ENCODE data around the gene KCNJ1.

KCNJ1 gene

DNA sequence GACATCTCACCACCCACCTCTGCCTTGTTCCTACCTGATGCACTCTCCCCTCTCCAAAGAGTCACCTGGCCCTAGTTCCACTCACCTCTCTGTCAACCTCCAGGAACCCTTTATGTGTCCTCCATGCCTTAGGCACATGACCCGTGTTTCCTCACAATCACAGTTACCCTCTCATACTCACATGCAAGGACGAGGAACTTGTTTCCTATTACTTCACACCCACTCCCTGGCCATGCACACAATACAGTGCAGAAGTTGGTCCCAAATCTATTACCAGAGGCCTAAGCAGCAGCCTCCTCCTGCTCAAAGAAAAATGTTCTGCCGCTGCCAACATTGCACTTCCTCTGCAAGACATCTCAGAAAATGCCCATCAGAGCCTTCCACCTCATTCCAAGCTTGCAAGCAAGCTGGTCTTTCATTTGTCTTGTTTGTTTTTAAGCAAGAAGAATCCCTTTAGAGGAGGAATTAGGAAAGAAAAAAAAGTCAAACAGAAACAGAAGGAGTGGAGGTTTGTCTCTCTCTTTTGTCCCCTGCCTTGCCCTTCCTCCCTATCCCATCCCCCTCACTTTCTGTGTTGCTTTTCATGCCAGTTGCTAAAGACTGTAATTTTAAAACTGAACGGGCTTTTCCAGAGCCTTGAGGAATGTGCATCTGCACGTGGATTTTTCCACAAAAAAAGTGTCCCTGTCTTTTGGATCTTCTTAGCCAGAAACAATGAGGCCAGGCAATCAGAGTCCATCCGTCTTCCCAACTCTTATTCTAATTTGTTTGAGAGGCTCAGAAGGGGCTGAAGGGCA, 63.4 kb downstream of the KCNJ1 start:
- H3K4me3 ChIP-seq (replicated peaks; ENCODE audit: low read depth, low read length): no peak overlapping the region
- no peak for DNase-seq (ENCODE audit: extremely low read depth, insufficient read length)
- no peaks in the 10 kb centered on the region for H3K27me3 ChIP-seq (replicated peaks; ENCODE audit: control insufficient read depth, insufficient read depth, low read length)
- TF ChIP-seq, protein P1, sequence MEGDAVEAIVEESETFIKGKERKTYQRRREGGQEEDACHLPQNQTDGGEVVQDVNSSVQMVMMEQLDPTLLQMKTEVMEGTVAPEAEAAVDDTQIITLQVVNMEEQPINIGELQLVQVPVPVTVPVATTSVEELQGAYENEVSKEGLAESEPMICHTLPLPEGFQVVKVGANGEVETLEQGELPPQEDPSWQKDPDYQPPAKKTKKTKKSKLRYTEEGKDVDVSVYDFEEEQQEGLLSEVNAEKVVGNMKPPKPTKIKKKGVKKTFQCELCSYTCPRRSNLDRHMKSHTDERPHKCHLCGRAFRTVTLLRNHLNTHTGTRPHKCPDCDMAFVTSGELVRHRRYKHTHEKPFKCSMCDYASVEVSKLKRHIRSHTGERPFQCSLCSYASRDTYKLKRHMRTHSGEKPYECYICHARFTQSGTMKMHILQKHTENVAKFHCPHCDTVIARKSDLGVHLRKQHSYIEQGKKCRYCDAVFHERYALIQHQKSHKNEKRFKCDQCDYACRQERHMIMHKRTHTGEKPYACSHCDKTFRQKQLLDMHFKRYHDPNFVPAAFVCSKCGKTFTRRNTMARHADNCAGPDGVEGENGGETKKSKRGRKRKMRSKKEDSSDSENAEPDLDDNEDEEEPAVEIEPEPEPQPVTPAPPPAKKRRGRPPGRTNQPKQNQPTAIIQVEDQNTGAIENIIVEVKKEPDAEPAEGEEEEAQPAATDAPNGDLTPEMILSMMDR (IDR thresholded peaks at IDR 0.05; ENCODE audit: insufficient read depth, low read length, poor library complexity, severe bottlenecking): no peak
- H3K36me3 ChIP-seq (ENCODE audit: control insufficient read depth, insufficient read depth, low read length): peaks cover 28% of the 10 kb centered on the region

DNA sequence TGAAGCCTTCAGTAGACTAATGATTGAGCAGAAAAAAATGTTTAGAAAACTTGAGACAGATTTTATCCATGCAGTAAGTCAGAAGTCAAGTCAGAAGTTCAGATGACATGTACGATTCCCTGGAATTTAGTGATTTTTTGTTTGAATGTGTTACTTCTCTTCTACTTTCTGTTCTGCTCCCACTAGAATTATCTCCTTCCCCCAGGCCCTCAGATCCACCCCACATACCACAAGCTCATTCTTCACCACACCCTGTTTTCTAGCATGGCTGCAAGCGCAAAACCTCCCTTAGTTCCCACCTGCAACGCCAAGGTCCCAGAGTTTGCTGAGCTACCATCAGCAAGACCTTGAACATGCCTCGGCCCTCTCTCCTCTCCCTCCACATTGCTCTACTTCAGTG, 64.1 kb downstream of the KCNJ1 start:
- no peaks in the 10 kb centered on the region for H3K27me3 ChIP-seq (replicated peaks; ENCODE audit: control insufficient read depth, insufficient read depth, low read length)
- TF ChIP-seq, protein P1 (IDR thresholded peaks at IDR 0.05; ENCODE audit: insufficient read depth, low read length, poor library complexity, severe bottlenecking): no peak
- no peak for DNase-seq (ENCODE audit: extremely low read depth, insufficient read length)
- H3K4me3 ChIP-seq (replicated peaks; ENCODE audit: low read depth, low read length): no peak overlapping the region
- peaks cover 28% of the 10 kb centered on the region for H3K36me3 ChIP-seq (ENCODE audit: control insufficient read depth, insufficient read depth, low read length)

DNA sequence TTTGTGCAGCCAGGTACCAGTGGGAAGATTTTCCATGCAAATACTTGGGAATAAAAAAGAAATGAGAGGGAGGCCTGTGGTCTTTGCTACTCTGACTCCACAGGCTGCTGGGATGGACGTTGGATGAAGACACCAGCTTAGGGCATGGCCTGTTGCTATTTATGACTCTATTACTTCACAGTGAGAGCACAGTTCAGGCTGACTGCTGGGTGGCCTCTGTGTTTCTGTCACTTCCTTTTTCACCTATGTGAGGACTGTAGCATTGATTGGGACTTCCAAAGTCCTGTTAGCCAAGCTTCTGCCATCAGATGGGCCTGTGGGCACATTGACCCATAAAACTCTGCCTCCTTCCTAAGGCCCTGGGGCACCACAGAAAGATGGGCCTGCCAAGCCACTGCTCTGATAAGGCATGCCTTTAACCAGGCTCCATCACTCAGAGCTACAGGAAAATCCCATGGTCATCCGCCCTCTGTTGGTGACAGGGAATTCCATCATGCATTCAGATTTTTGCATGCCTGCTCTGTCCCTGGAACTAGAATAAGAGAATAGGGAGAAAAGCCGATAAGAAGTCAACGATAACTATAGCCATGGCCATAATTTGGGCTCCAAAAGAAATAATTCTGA, 64.6 kb downstream of the KCNJ1 start:
- no peaks in the 10 kb centered on the region for H3K27me3 ChIP-seq (replicated peaks; ENCODE audit: control insufficient read depth, insufficient read depth, low read length)
- no peak overlapping the region for H3K4me3 ChIP-seq (replicated peaks; ENCODE audit: low read depth, low read length)
- DNase-seq (ENCODE audit: extremely low read depth, insufficient read length): no peak
- TF ChIP-seq, protein P1 (IDR thresholded peaks at IDR 0.05; ENCODE audit: insufficient read depth, low read length, poor library complexity, severe bottlenecking): peak; percentile 28
- peaks cover 26% of the 10 kb centered on the region for H3K36me3 ChIP-seq (ENCODE audit: control insufficient read depth, insufficient read depth, low read length)

DNA sequence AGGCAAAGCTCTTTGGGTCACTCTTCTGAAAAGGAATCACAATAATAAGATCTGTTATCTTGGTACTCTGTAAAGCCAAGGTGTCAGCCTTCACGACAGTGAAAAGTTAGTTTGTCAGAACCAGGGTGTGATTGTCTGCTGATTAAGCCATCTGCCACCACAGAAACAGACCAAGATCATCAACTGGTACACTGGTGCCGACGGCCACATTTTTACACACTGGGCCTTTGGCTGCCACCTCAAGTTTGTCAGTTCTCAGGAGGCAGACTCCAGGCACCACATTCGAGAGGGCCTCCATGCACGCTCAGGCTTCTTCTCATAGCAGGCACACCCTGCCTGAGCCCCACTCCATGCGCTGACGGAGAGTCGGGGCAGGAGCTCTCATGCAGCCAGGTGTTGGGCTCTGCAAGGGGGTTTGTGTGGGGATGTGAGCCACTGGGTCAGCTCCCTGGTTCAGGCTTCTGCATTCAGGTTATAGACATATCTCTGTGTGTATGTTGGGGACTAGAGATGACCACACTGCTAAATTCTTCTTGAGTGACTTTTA, 66.2 kb downstream of the KCNJ1 start:
- TF ChIP-seq, protein P1 (IDR thresholded peaks at IDR 0.05; ENCODE audit: insufficient read depth, low read length, poor library complexity, severe bottlenecking): no peak
- no peak for DNase-seq (ENCODE audit: extremely low read depth, insufficient read length)
- Histone ChIP-seq H3K4me3 (replicated peaks; ENCODE audit: low read depth, low read length) (no peak overlapping the region), H3K36me3 (ENCODE audit: control insufficient read depth, insufficient read depth, low read length) (peaks cover 22% of the 10 kb centered on the region), H3K27me3 (replicated peaks; ENCODE audit: control insufficient read depth, insufficient read depth, low read length) (no peaks in the 10 kb centered on the region)

DNA sequence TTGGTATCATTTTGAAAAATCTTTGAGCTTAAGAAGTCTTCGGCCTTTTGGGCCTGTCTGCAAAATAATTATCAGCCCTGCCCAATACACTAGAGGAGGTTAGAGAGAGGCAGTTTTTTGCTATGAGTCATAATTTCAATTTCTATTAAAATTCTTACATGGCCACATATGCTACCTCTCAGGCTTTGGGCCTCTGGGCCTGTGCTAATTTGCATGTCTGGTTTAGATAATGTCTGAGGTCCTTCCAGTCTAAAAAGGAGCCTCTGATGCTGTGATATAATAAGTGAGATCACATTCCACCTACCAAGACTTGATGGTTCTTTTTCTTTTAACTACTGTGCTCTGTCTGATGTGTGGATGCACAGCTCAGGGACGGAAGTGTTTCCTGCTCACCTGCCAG, 70.8 kb downstream of the KCNJ1 start:
- H3K27me3 ChIP-seq (replicated peaks; ENCODE audit: control insufficient read depth, insufficient read depth, low read length): no peaks in the 10 kb centered on the region
- peak; percentile 53 for DNase-seq (ENCODE audit: extremely low read depth, insufficient read length)
- TF ChIP-seq, protein P1 (IDR thresholded peaks at IDR 0.05; ENCODE audit: insufficient read depth, low read length, poor library complexity, severe bottlenecking): no peak
- no peak overlapping the region for H3K4me3 ChIP-seq (replicated peaks; ENCODE audit: low read depth, low read length)
- H3K36me3 ChIP-seq (ENCODE audit: control insufficient read depth, insufficient read depth, low read length): peaks cover 14% of the 10 kb centered on the region
